ENCODE results near the gene CXXC1.

The CXXC1 gene

GRCh38 chr18:50301074-50301473 lies 13.6 kb upstream of the CXXC1 start:
- Histone ChIP-seq H4K12ac (ENCODE audit: low read depth, low read length) (no peak overlapping the region), H3K9ac (ENCODE audit: low read length) (no peak overlapping the region), H2AFZ (ENCODE audit: insufficient read depth, low read length, poor library complexity) (no peak overlapping the region), H2BK12ac (ENCODE audit: low read length) (no peak overlapping the region), H3K23ac (ENCODE audit: low read length) (no peak overlapping the region), H3K4me1 (ENCODE audit: control insufficient read depth in 1 of 2, insufficient read depth in 2 of 2, low read length in 2 of 2) (no peaks in the 10 kb centered on the region), H3K79me1 (ENCODE audit: low read length) (no peaks in the 10 kb centered on the region), H3K14ac (ENCODE audit: low read length) (no peak overlapping the region), H3K4me2 (ENCODE audit: low read length) (no peak overlapping the region), H3K36me3 (ENCODE audit: control insufficient read depth in 1 of 2, insufficient read depth in 2 of 2, low read length in 2 of 2) (no peaks in the 10 kb centered on the region), H2BK120ac (ENCODE audit: insufficient read depth, low read length, poor library complexity) (no peak overlapping the region), H2BK5ac (ENCODE audit: low read depth, low read length, poor library complexity) (no peak overlapping the region), H3K4me3 (ENCODE audit: low read depth, low read length) (no peak overlapping the region), H3K27me3 (ENCODE audit: insufficient read depth, low read length) (peaks cover 3% of the 10 kb centered on the region), H3K9me3 (ENCODE audit: insufficient read depth, low read depth, low read length) (peaks cover 12% of the 10 kb centered on the region), H4K8ac (ENCODE audit: low read depth, low read length) (no peak overlapping the region), H3K18ac (ENCODE audit: low read length) (no peak overlapping the region), H3K4ac (ENCODE audit: low read depth, low read length) (no peak overlapping the region), H4K91ac (ENCODE audit: low read depth, low read length) (no peak overlapping the region), H3K79me2 (ENCODE audit: control insufficient read depth, insufficient read depth, low read length, poor library complexity) (no peaks in the 10 kb centered on the region), H2AK5ac (ENCODE audit: low read length) (no peak overlapping the region), H3K27ac (ENCODE audit: low read depth, low read length) (no peak overlapping the region)
- no peak for DNase-seq
- WGBS (ENCODE audit: extremely low coverage, insufficient coverage, insufficient read length): no CpG with 5 or more reads among the region's 5 CpGs

GRCh38 chr18:50299626-50300388 lies 12.3 kb upstream of the CXXC1 start:
- Histone ChIP-seq H3K27ac (ENCODE audit: low read depth, low read length) (no peak overlapping the region), H2AK5ac (ENCODE audit: low read length) (no peak overlapping the region), H3K36me3 (ENCODE audit: control insufficient read depth in 1 of 2, insufficient read depth in 2 of 2, low read length in 2 of 2) (no peaks in the 10 kb centered on the region), H3K27me3 (ENCODE audit: insufficient read depth, low read length) (peaks cover 3% of the 10 kb centered on the region), H2BK5ac (ENCODE audit: low read depth, low read length, poor library complexity) (no peak overlapping the region), H3K4me2 (ENCODE audit: low read length) (peak overlapping the region; percentile 5), H4K91ac (ENCODE audit: low read depth, low read length) (no peak overlapping the region), H3K79me1 (ENCODE audit: low read length) (no peaks in the 10 kb centered on the region), H3K14ac (ENCODE audit: low read length) (no peak overlapping the region), H3K18ac (ENCODE audit: low read length) (no peak overlapping the region), H4K8ac (ENCODE audit: low read depth, low read length) (no peak overlapping the region), H3K79me2 (ENCODE audit: control insufficient read depth, insufficient read depth, low read length, poor library complexity) (no peaks in the 10 kb centered on the region), H3K4me3 (ENCODE audit: low read depth, low read length) (no peak overlapping the region), H3K9ac (ENCODE audit: low read length) (no peak overlapping the region), H3K23ac (ENCODE audit: low read length) (no peak overlapping the region), H3K4me1 (ENCODE audit: control insufficient read depth in 1 of 2, insufficient read depth in 2 of 2, low read length in 2 of 2) (no peaks in the 10 kb centered on the region), H3K4ac (ENCODE audit: low read depth, low read length) (no peak overlapping the region), H2BK120ac (ENCODE audit: insufficient read depth, low read length, poor library complexity) (no peak overlapping the region), H2BK12ac (ENCODE audit: low read length) (no peak overlapping the region), H4K12ac (ENCODE audit: low read depth, low read length) (no peak overlapping the region), H3K9me3 (ENCODE audit: insufficient read depth, low read depth, low read length) (peaks cover 12% of the 10 kb centered on the region), H2AFZ (ENCODE audit: insufficient read depth, low read length, poor library complexity) (no peak overlapping the region)
- no peak for DNase-seq
- no CpG with 5 or more reads among the region's 7 CpGs for WGBS (ENCODE audit: extremely low coverage, insufficient coverage, insufficient read length)

DNA sequence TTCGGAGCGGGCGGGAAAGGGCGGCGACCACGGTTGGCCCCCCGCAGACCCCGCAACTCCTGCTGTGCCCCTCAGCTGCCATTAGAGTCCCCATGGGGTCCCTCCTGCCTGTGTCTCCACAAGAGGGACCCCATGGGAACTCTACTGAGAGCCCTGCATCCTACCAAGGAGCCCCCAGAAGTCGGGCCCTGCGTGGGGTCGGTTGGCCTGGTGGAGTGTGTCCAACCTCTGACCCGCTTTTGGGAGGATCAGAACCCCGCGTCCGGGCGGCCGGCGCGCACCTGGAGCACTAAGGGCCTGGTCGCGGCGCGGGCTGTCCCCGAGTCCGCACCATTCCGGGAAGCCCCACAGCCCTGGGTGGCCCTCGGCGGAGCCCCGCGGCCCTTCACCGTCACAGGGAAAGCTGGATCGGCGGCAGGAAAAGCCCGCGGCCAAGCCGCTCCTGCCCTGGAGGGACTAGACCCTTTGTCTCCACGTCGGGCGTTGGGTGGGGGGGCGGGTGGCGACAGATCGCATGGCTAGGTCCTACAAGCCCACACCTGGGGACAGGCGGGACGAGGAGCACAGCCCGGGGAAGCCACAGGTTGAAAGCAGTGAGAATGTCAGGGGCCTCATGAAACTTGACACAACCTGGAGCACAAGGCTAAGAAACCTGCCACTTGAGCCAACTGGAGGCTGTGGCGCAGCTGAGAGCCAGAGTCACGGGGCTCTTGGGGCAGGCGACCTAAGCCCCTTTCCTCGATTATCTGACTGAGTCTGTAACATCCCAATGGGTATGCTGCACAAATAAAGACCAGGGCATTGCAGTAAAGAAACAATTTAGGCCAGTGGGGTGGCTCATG lies 11.2 kb upstream of the CXXC1 start:
- no peak overlapping the region for H2AFZ ChIP-seq (ENCODE audit: insufficient read depth, low read length, poor library complexity)
- H2BK120ac ChIP-seq (ENCODE audit: insufficient read depth, low read length, poor library complexity): no peak overlapping the region
- H3K9ac ChIP-seq (ENCODE audit: low read length): no peak overlapping the region
- H2AK5ac ChIP-seq (ENCODE audit: low read length): no peak overlapping the region
- H2BK5ac ChIP-seq (ENCODE audit: low read depth, low read length, poor library complexity): no peak overlapping the region
- H3K4me2 ChIP-seq (ENCODE audit: low read length): no peak overlapping the region
- no peaks in the 10 kb centered on the region for H3K79me1 ChIP-seq (ENCODE audit: low read length)
- no peak for DNase-seq
- H3K27me3 ChIP-seq (ENCODE audit: insufficient read depth, low read length): peaks cover under 1% of the 10 kb centered on the region
- H4K8ac ChIP-seq (ENCODE audit: low read depth, low read length): no peak overlapping the region
- peaks cover 12% of the 10 kb centered on the region for H3K9me3 ChIP-seq (ENCODE audit: insufficient read depth, low read depth, low read length)
- H3K79me2 ChIP-seq (ENCODE audit: control insufficient read depth, insufficient read depth, low read length, poor library complexity): no peaks in the 10 kb centered on the region
- no peak overlapping the region for H3K4ac ChIP-seq (ENCODE audit: low read depth, low read length)
- no peak overlapping the region for H3K4me3 ChIP-seq (ENCODE audit: low read depth, low read length)
- H3K4me1 ChIP-seq (ENCODE audit: control insufficient read depth in 1 of 2, insufficient read depth in 2 of 2, low read length in 2 of 2): no peaks in the 10 kb centered on the region
- no peak overlapping the region for H4K12ac ChIP-seq (ENCODE audit: low read depth, low read length)
- no peak overlapping the region for H3K27ac ChIP-seq (ENCODE audit: low read depth, low read length)
- no peak overlapping the region for H3K18ac ChIP-seq (ENCODE audit: low read length)
- H3K23ac ChIP-seq (ENCODE audit: low read length): no peak overlapping the region
- H2BK12ac ChIP-seq (ENCODE audit: low read length): no peak overlapping the region
- WGBS (ENCODE audit: extremely low coverage, insufficient coverage, insufficient read length): no CpG with 5 or more reads among the region's 49 CpGs
- no peak overlapping the region for H4K91ac ChIP-seq (ENCODE audit: low read depth, low read length)
- no peaks in the 10 kb centered on the region for H3K36me3 ChIP-seq (ENCODE audit: control insufficient read depth in 1 of 2, insufficient read depth in 2 of 2, low read length in 2 of 2)
- H3K14ac ChIP-seq (ENCODE audit: low read length): no peak overlapping the region

- H4K91ac ChIP-seq (ENCODE audit: low read depth, low read length): no peak overlapping the region
- peak overlapping the region; percentile 70 for H2AFZ ChIP-seq (ENCODE audit: insufficient read depth, low read length, poor library complexity)
- H3K4me2 ChIP-seq (ENCODE audit: low read length): peak overlapping the region; percentile 50
- H2AK5ac ChIP-seq (ENCODE audit: low read length): no peak overlapping the region
- H3K79me2 ChIP-seq (ENCODE audit: control insufficient read depth, insufficient read depth, low read length, poor library complexity): no peaks in the 10 kb centered on the region
- H2BK120ac ChIP-seq (ENCODE audit: insufficient read depth, low read length, poor library complexity): no peak overlapping the region
- no CpG with 5 or more reads among the region's 28 CpGs for WGBS (ENCODE audit: extremely low coverage, insufficient coverage, insufficient read length)
- no peaks in the 10 kb centered on the region for H3K79me1 ChIP-seq (ENCODE audit: low read length)
- H4K8ac ChIP-seq (ENCODE audit: low read depth, low read length): no peak overlapping the region
- H3K14ac ChIP-seq (ENCODE audit: low read length): no peak overlapping the region
- peak in 1 of 2 donors; percentile 71 for DNase-seq
- H3K36me3 ChIP-seq (ENCODE audit: control insufficient read depth in 1 of 2, insufficient read depth in 2 of 2, low read length in 2 of 2): no peaks in the 10 kb centered on the region
- H3K27me3 ChIP-seq (ENCODE audit: insufficient read depth, low read length): no peaks in the 10 kb centered on the region
- H2BK5ac ChIP-seq (ENCODE audit: low read depth, low read length, poor library complexity): no peak overlapping the region
- H3K23ac ChIP-seq (ENCODE audit: low read length): no peak overlapping the region
- H2BK12ac ChIP-seq (ENCODE audit: low read length): no peak overlapping the region
- no peak overlapping the region for H4K12ac ChIP-seq (ENCODE audit: low read depth, low read length)
- H3K9me3 ChIP-seq (ENCODE audit: insufficient read depth, low read depth, low read length): peaks cover 12% of the 10 kb centered on the region
- no peak overlapping the region for H3K9ac ChIP-seq (ENCODE audit: low read length)
- H3K4me1 ChIP-seq (ENCODE audit: control insufficient read depth in 1 of 2, insufficient read depth in 2 of 2, low read length in 2 of 2): no peaks in the 10 kb centered on the region
- no peak overlapping the region for H3K27ac ChIP-seq (ENCODE audit: low read depth, low read length)
- H3K4me3 ChIP-seq (ENCODE audit: low read depth, low read length): peak overlapping the region; percentile 60
- H3K18ac ChIP-seq (ENCODE audit: low read length): no peak overlapping the region
- H3K4ac ChIP-seq (ENCODE audit: low read depth, low read length): no peak overlapping the region
Observed at GRCh38 chr18:50297621-50298442, 10.3 kb upstream of the CXXC1 start.
